ENCODE data around the gene DENND6A. TPM values are rescaled to one million over a fixed set of nuclear protein-coding genes. Genes with fewer than 3 reads are reported as not detected.
A peak's percentile ranks its signal among the peaks of the same experiment; 100 is the strongest.
"Not testable (repeated sequence)": the region's sequence is repeated elsewhere in the genome, so short reads cannot be mapped to it uniquely, and the experiment has no call there.

The DENND6A gene
- total RNA-seq, 1 experiment from 2014 or later, result 7.8 TPM

GRCh38 chr3:57644740-57645139, 48.1 kb downstream of the DENND6A start:
- no peak for DNase-seq (ENCODE audit: low spot score)

- no peak for DNase-seq (ENCODE audit: low spot score)
These were observed 55.5 kb downstream of the DENND6A start for GRCh38 chr3:57637391-57637790.

GRCh38 chr3:57634259-57634658, 58.6 kb downstream of the DENND6A start:
- not testable (repeated sequence) for DNase-seq (ENCODE audit: low spot score)

GRCh38 chr3:57627976-57628375, 64.9 kb downstream of the DENND6A start:
- no peak for DNase-seq (ENCODE audit: low spot score)

GRCh38 chr3:57624801-57625200, 68.1 kb downstream of the DENND6A start:
- no peak for DNase-seq (ENCODE audit: low spot score)

GRCh38 chr3:57622362-57622761, 70.5 kb downstream of the DENND6A start:
- no peak for DNase-seq (ENCODE audit: low spot score)

- no peak for DNase-seq (ENCODE audit: low spot score)
These were observed 75.1 kb downstream of the DENND6A start for GRCh38 chr3:57617739-57618138.

GRCh38 chr3:57616233-57616632, 76.6 kb downstream of the DENND6A start:
- no peak for DNase-seq (ENCODE audit: low spot score)

GRCh38 chr3:57611870-57612269, 81.0 kb downstream of the DENND6A start:
- DNase-seq (ENCODE audit: low spot score), result not testable (repeated sequence)

GRCh38 chr3:57605683-57606082, 87.2 kb downstream of the DENND6A start:
- no peak for DNase-seq (ENCODE audit: low spot score)

- DNase-seq (ENCODE audit: low spot score), result no peak
These were observed 87.9 kb downstream of the DENND6A start for GRCh38 chr3:57604971-57605370.

- no peak for DNase-seq (ENCODE audit: low spot score)
These were observed 92.7 kb downstream of the DENND6A start for GRCh38 chr3:57600195-57600594.

GRCh38 chr3:57598765-57599360, 94.0 kb downstream of the DENND6A start:
- no peak for DNase-seq (ENCODE audit: low spot score)

GRCh38 chr3:57597127-57597923, 95.6 kb downstream of the DENND6A start, which contains the start of gene ARF4:
TSS of gene ARF4 (minus strand) at chr3:57597344. CDS start at chr3:57597140, 204 bp downstream.
- DNase-seq (ENCODE audit: low spot score), result peak; percentile 96

GRCh38 chr3:57596495-57597126, 96.3 kb downstream of the DENND6A start:
- peak; percentile 71 for DNase-seq (ENCODE audit: low spot score)

GRCh38 chr3:57594576-57594975, 98.3 kb downstream of the DENND6A start:
- no peak for DNase-seq (ENCODE audit: low spot score)

- DNase-seq (ENCODE audit: low spot score), result no peak
These were observed 98.7 kb downstream of the DENND6A start for GRCh38 chr3:57594144-57594543.

GRCh38 chr3:57592306-57592705, 100.6 kb downstream of the DENND6A start:
- DNase-seq (ENCODE audit: low spot score), result no peak

- no peak for DNase-seq (ENCODE audit: low spot score)
These were observed 105.0 kb downstream of the DENND6A start for GRCh38 chr3:57587905-57588304.

GRCh38 chr3:57586778-57587177, 106.1 kb downstream of the DENND6A start:
- no peak for DNase-seq (ENCODE audit: low spot score)

GRCh38 chr3:57583544-57583943, 109.3 kb downstream of the DENND6A start:
- DNase-seq (ENCODE audit: low spot score), result no peak

GRCh38 chr3:57582474-57583168, 110.3 kb downstream of the DENND6A start:
- no peak for DNase-seq (ENCODE audit: low spot score)
